DMS79 treated with DMSO at 0.1 percent for 48 hours (cell line): ENCODE results near the gene TRAP1.

Experiments
- DNase-seq: peaks from one replicate; lab custom pipeline; 2025; lab: John Stamatoyannopoulos, UW

TRAP1 gene

GRCh38 chr16:3651461-3652372 is 65.6 kb downstream of the TRAP1 start:
- no peak for DNase-seq

GRCh38 chr16:3650631-3651265 is 66.6 kb downstream of the TRAP1 start:
- no peak for DNase-seq

GRCh38 chr16:3646348-3646920 is 70.9 kb downstream of the TRAP1 start:
- peak; percentile 74 for DNase-seq

GRCh38 chr16:3645504-3646347 is 71.6 kb downstream of the TRAP1 start:
- no peak for DNase-seq

- no peak for DNase-seq
Measured at GRCh38 chr16:3645108-3645503, 72.2 kb downstream of the TRAP1 start.

GRCh38 chr16:3643095-3643730 is 74.1 kb downstream of the TRAP1 start:
- DNase-seq, result no peak

GRCh38 chr16:3642397-3643094 is 74.8 kb downstream of the TRAP1 start:
- no peak for DNase-seq

GRCh38 chr16:3641801-3642396 is 75.4 kb downstream of the TRAP1 start:
- no peak for DNase-seq

- DNase-seq, result no peak
Measured at GRCh38 chr16:3640632-3641501, 76.5 kb downstream of the TRAP1 start.

GRCh38 chr16:3640207-3640606 is 77.1 kb downstream of the TRAP1 start:
- no peak for DNase-seq

GRCh38 chr16:3638916-3639644 is 78.2 kb downstream of the TRAP1 start:
- no peak for DNase-seq

- no peak for DNase-seq
Measured at GRCh38 chr16:3637371-3637923, 79.9 kb downstream of the TRAP1 start.

- DNase-seq, result peak; percentile 34
Measured at GRCh38 chr16:3625911-3626732, 91.2 kb downstream of the TRAP1 start.

- DNase-seq, result no peak
Measured at GRCh38 chr16:3625331-3625730, 92.0 kb downstream of the TRAP1 start.

GRCh38 chr16:3623642-3624041 is 93.7 kb downstream of the TRAP1 start:
- DNase-seq, result no peak

- DNase-seq, result no peak
Measured at GRCh38 chr16:3618769-3619141, 98.6 kb downstream of the TRAP1 start.
